Tibial nerve (tissue), 4 donors: ENCODE results near the gene KSR2.

Experiments
- EP300 ChIP-seq, 2 donors: sonication (generic); formaldehyde crosslinking; IDR thresholded peaks; one replicate each; pipeline ENCODE4 v1.6.1; 2017; ENCODE audit warnings: antibody characterized with exemption in 2 of 2, mild to moderate bottlenecking in 1 of 2
- TF ChIP-seq, protein P1 (sequence below), 5 experiments: fragments of 200-600 bp in 3 of 5; fragments of 450-650 bp in 2 of 5; sonication (generic) in 3 of 5; IDR thresholded peaks; one replicate each; pipeline ENCODE4 v1.5.1; 2016 to 2019; ENCODE audit warnings: antibody characterized with exemption in 5 of 5, mild to moderate bottlenecking in 3 of 5, moderate library complexity in 2 of 5

DNA sequence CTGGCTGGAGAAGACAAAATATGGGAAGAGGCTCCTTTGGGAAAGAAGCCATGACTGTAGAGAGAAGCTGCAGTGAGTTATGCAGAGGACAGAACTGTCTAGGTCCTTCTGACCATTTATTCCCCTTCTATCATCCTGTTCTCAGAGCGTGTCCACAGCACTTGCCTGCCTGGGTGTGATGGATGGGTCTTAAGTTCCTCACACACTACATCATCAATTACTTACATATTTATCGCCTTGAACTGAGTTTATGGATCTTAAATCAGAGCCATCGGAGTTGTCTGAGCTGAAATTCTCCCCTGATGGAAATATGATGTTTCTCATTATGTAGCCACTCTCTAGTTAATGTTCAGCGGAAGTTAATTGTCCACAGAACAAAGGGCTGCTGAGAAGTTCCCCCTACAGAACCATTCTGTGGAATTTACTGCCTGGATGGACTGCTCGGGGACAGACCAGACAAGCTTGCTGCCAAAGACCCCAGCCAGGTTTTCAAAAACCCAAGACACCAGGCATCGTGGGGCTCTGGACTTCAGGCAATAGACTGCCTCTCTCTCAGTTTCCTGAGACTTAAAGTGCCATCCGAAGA lies 374.9 kb downstream of the KSR2 start:
- no peak for TF ChIP-seq EP300 (IDR thresholded peaks at IDR 0.05)
- TF ChIP-seq, protein P1, sequence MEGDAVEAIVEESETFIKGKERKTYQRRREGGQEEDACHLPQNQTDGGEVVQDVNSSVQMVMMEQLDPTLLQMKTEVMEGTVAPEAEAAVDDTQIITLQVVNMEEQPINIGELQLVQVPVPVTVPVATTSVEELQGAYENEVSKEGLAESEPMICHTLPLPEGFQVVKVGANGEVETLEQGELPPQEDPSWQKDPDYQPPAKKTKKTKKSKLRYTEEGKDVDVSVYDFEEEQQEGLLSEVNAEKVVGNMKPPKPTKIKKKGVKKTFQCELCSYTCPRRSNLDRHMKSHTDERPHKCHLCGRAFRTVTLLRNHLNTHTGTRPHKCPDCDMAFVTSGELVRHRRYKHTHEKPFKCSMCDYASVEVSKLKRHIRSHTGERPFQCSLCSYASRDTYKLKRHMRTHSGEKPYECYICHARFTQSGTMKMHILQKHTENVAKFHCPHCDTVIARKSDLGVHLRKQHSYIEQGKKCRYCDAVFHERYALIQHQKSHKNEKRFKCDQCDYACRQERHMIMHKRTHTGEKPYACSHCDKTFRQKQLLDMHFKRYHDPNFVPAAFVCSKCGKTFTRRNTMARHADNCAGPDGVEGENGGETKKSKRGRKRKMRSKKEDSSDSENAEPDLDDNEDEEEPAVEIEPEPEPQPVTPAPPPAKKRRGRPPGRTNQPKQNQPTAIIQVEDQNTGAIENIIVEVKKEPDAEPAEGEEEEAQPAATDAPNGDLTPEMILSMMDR (IDR thresholded peaks at IDR 0.05) = no peak
